Mucosa of rectum (tissue), 2 donors: ENCODE results near the gene BMPR2.

Experiments used
- H3K27ac ChIP-seq, 2 donors: one replicate each; pipeline ENCODE4 v1.7.0; 2013; ENCODE audit warnings: inconsistent platforms in 2 of 2, low read depth in 2 of 2, low read length in 2 of 2
- H3K27me3 ChIP-seq, 2 donors: one replicate each; pipeline ENCODE4 v1.7.0; 2013; ENCODE audit warnings: low read length in 2 of 2; ENCODE audit not compliant: control insufficient read depth in 2 of 2, insufficient read depth in 2 of 2
- H3K36me3 ChIP-seq, 2 donors: one replicate each; pipeline ENCODE4 v1.7.0; 2013; ENCODE audit warnings: low read length in 2 of 2; ENCODE audit not compliant: control insufficient read depth in 2 of 2, insufficient read depth in 2 of 2
- H3K4me1 ChIP-seq, 2 donors: one replicate each; pipeline ENCODE4 v1.7.0; 2013; ENCODE audit warnings: low read length in 2 of 2, mild to moderate bottlenecking in 1 of 2; ENCODE audit not compliant: control insufficient read depth in 2 of 2, insufficient read depth in 2 of 2
- H3K4me3 ChIP-seq, 2 donors: one replicate each; pipeline ENCODE4 v1.7.0; 2013; ENCODE audit warnings: low read length in 2 of 2
- H3K9ac ChIP-seq, 2 donors: one replicate each; pipeline ENCODE4 v1.7.0; 2013; ENCODE audit warnings: low read length in 2 of 2, low read depth in 1 of 2, mild to moderate bottlenecking in 1 of 2
- H3K9me3 ChIP-seq, 2 donors: one replicate each; pipeline ENCODE4 v1.7.0; 2013; ENCODE audit warnings: low read length in 2 of 2; ENCODE audit not compliant: control insufficient read depth in 2 of 2
- donor health status: healthy.
- donor health status: Normal muscosa, but diverticular disease.

Gene BMPR2

GRCh38 chr2:202375609-202376408 is at the start of gene BMPR2:
Gene BMPR2, plus strand, starts transcription at chr2:202376327. Its CDS starts 1,148 bp downstream, at chr2:202377475.
- H3K27ac ChIP-seq, result peak within 1 kb of the TSS; percentile 92 to 93
- H3K4me1 ChIP-seq, result peaks cover 4 to 9% of the 10 kb centered on the region in 2 donors
- H3K9me3 ChIP-seq, result no peaks in the 10 kb centered on the region
- H3K36me3 ChIP-seq, result no peaks in the 10 kb centered on the region
- H3K4me3 ChIP-seq, result peak within 1 kb of the TSS; percentile 93 to 96
- H3K9ac ChIP-seq, result peak within 1 kb of the TSS; percentile 92 to 93
- H3K27me3 ChIP-seq, result no peaks in the 10 kb centered on the region

GRCh38 chr2:202327858-202328257 is 48.3 kb upstream of the BMPR2 start:
- H3K4me3 ChIP-seq, result no peak overlapping the region
- H3K27me3 ChIP-seq, result no peaks in the 10 kb centered on the region
- no peak overlapping the region for H3K9ac ChIP-seq
- H3K36me3 ChIP-seq, result peaks cover 0 to 2% of the 10 kb centered on the region in 2 donors
- H3K9me3 ChIP-seq, result no peaks in the 10 kb centered on the region
- no peak overlapping the region for H3K27ac ChIP-seq
- H3K4me1 ChIP-seq, result no peaks in the 10 kb centered on the region

GRCh38 chr2:202335791-202336467 is 40.2 kb upstream of the BMPR2 start:
- no peaks in the 10 kb centered on the region for H3K4me1 ChIP-seq
- no peaks in the 10 kb centered on the region for H3K9me3 ChIP-seq

GRCh38 chr2:202337151-202337550 is 39.0 kb upstream of the BMPR2 start:
- Histone ChIP-seq H3K9me3 (no peaks in the 10 kb centered on the region), H3K27ac (no peak overlapping the region), H3K9ac (no peak overlapping the region), H3K4me1 (no peaks in the 10 kb centered on the region), H3K4me3 (no peak overlapping the region), H3K36me3 (no peaks in the 10 kb centered on the region), H3K27me3 (no peaks in the 10 kb centered on the region)

More at GRCh38 chr2:202335791-202336467, 40.2 kb upstream of the BMPR2 start:
- Histone ChIP-seq H3K36me3 (no peaks in the 10 kb centered on the region), H3K4me3 (no peak overlapping the region), H3K27me3 (no peaks in the 10 kb centered on the region), H3K9ac (no peak overlapping the region), H3K27ac (no peak overlapping the region)

- Histone ChIP-seq H3K4me3 (no peak overlapping the region), H3K27ac (no peak overlapping the region), H3K9me3 (no peaks in the 10 kb centered on the region), H3K9ac (no peak overlapping the region), H3K27me3 (no peaks in the 10 kb centered on the region), H3K4me1 (no peaks in the 10 kb centered on the region), H3K36me3 (no peaks in the 10 kb centered on the region)
These were observed 38.3 kb upstream of the BMPR2 start for GRCh38 chr2:202337706-202338346.

- no peak overlapping the region for H3K27ac ChIP-seq
- H3K36me3 ChIP-seq, result no peaks in the 10 kb centered on the region
These were observed 36.9 kb upstream of the BMPR2 start for GRCh38 chr2:202339071-202339870.

GRCh38 chr2:202344178-202344577 is 31.9 kb upstream of the BMPR2 start:
- H3K27ac ChIP-seq, result no peak overlapping the region
- H3K9ac ChIP-seq, result no peak overlapping the region
- no peaks in the 10 kb centered on the region for H3K27me3 ChIP-seq
- H3K4me3 ChIP-seq, result no peak overlapping the region
- H3K36me3 ChIP-seq, result no peaks in the 10 kb centered on the region
- no peaks in the 10 kb centered on the region for H3K9me3 ChIP-seq
- H3K4me1 ChIP-seq, result no peaks in the 10 kb centered on the region

More at GRCh38 chr2:202339071-202339870, 36.9 kb upstream of the BMPR2 start:
- Histone ChIP-seq H3K4me3 (no peak overlapping the region), H3K27me3 (no peaks in the 10 kb centered on the region), H3K4me1 (no peaks in the 10 kb centered on the region), H3K9ac (no peak overlapping the region), H3K9me3 (no peaks in the 10 kb centered on the region)

GRCh38 chr2:202346180-202346579 is 29.9 kb upstream of the BMPR2 start:
- H3K36me3 ChIP-seq, result no peaks in the 10 kb centered on the region
- no peaks in the 10 kb centered on the region for H3K4me1 ChIP-seq
- H3K4me3 ChIP-seq, result no peak overlapping the region
- H3K9me3 ChIP-seq, result no peaks in the 10 kb centered on the region
- H3K27ac ChIP-seq, result no peak overlapping the region
- H3K9ac ChIP-seq, result no peak overlapping the region
- no peaks in the 10 kb centered on the region for H3K27me3 ChIP-seq

GRCh38 chr2:202353430-202353829 is 22.7 kb upstream of the BMPR2 start:
- Histone ChIP-seq H3K36me3 (no peaks in the 10 kb centered on the region), H3K27me3 (no peaks in the 10 kb centered on the region), H3K9ac (no peak overlapping the region), H3K9me3 (no peaks in the 10 kb centered on the region), H3K4me3 (no peak overlapping the region), H3K4me1 (no peaks in the 10 kb centered on the region), H3K27ac (no peak overlapping the region)
